Thoracic aorta (tissue), 2 donors: ENCODE measurements around the gene ADO. TPM values are rescaled to one million over a fixed set of nuclear protein-coding genes. Genes with fewer than 3 reads are reported as not detected.

Experiments
- ATAC-seq: fragments of 150-250 bp; one replicate; pipeline ENCODE4 v1.8.0; 2017; ENCODE audit warnings: low read depth; ENCODE audit not compliant: insufficient number of reproducible peaks, low FRiP score
- DNase-seq: peaks from one replicate; pipeline ENCODE4 v3.0.0-alpha.2; 2020; ENCODE audit warnings: low spot score
- H3K27ac ChIP-seq, 2 donors: fragments of 200-600 bp; sonication (generic); 1 replicate in 1 of 2; 2 replicates in 1 of 2; pipeline ENCODE4 v1.5.1; 2016; ENCODE audit warnings: mild to moderate bottlenecking in 2 of 2, moderate library complexity in 2 of 2
- H3K27me3 ChIP-seq: fragments of 200-600 bp; sonication (generic); replicated peaks from 2 replicates; pipeline ENCODE4 v1.6.0; 2016; ENCODE audit warnings: mild to moderate bottlenecking; ENCODE audit not compliant: insufficient read depth
- H3K36me3 ChIP-seq: fragments of 200-600 bp; sonication (generic); one replicate; pipeline ENCODE4 v1.5.1; 2016
- H3K4me1 ChIP-seq, 2 donors: fragments of 200-600 bp; sonication (generic); 1 replicate in 1 of 2; 2 replicates in 1 of 2; pipeline versions ENCODE4 v1.5.1 to v1.6.0; 2016; ENCODE audit warnings: low read depth in 2 of 2, mild to moderate bottlenecking in 1 of 2; ENCODE audit not compliant: control insufficient read depth in 1 of 2
- H3K4me3 ChIP-seq: fragments of 200-600 bp; sonication (generic); 2 replicates; pipeline ENCODE4 v1.5.1; 2016; ENCODE audit warnings: mild to moderate bottlenecking
- H3K9me3 ChIP-seq: fragments of 200-600 bp; sonication (generic); 2 replicates; pipeline ENCODE4 v1.5.1; 2016
- CTCF ChIP-seq: fragments of 200-600 bp; sonication (generic); IDR thresholded peaks from one replicate; pipeline ENCODE4 v1.5.1; 2019; ENCODE audit warnings: antibody characterized with exemption
- total RNA-seq, 2 donors: library from RNA; depleted of rRNA; stranded (reverse); fragments of >200 nt; gene quantifications; one replicate each; pipeline versions ENCODE4 v1.1.0 to v1.2.3, GENCODE V29; 2016

ADO gene
- total RNA-seq, 2 donors from 2014 or later, result 15.8 to 22.8 TPM

- Histone ChIP-seq H3K36me3 (no peaks in the 10 kb centered on the region), H3K27ac (no peak overlapping the region), H3K4me1 (no peaks in the 10 kb centered on the region), H3K9me3 (peaks cover 10% of the 10 kb centered on the region), H3K27me3 (no peaks in the 10 kb centered on the region), H3K4me3 (no peak overlapping the region)
- DNase-seq (no peak), ATAC-seq (no peak)
- no peak for TF ChIP-seq CTCF
Observed at GRCh38 chr10:62847433-62847832, 42.9 kb downstream of the ADO start.

GRCh38 chr10:62850646-62851045 is 46.1 kb downstream of the ADO start:
- Histone ChIP-seq H3K27me3 (no peaks in the 10 kb centered on the region), H3K27ac (no peak overlapping the region), H3K4me1 (peaks cover 0 to 2% of the 10 kb centered on the region in 2 donors), H3K36me3 (no peaks in the 10 kb centered on the region), H3K4me3 (no peak overlapping the region), H3K9me3 (peaks cover 10% of the 10 kb centered on the region)
- no peak for TF ChIP-seq CTCF
- no peak for ATAC-seq
- no peak for DNase-seq

- DNase-seq (no peak), ATAC-seq (no peak)
- TF ChIP-seq CTCF, result no peak
- no peak overlapping the region for H3K27ac ChIP-seq
- peaks cover 0 to 10% of the 10 kb centered on the region in 2 donors for H3K4me1 ChIP-seq
- peaks cover 10% of the 10 kb centered on the region for H3K9me3 ChIP-seq
- no peak overlapping the region for H3K4me3 ChIP-seq
- H3K36me3 ChIP-seq, result no peaks in the 10 kb centered on the region
- no peaks in the 10 kb centered on the region for H3K27me3 ChIP-seq
Observed at GRCh38 chr10:62851442-62851841, 46.9 kb downstream of the ADO start.

GRCh38 chr10:62852961-62853702 is 48.6 kb downstream of the ADO start:
- Histone ChIP-seq H3K36me3 (no peaks in the 10 kb centered on the region), H3K27me3 (no peaks in the 10 kb centered on the region), H3K4me1 (peaks cover 0 to 15% of the 10 kb centered on the region in 2 donors), H3K4me3 (no peak overlapping the region), H3K27ac (no peak overlapping the region), H3K9me3 (no peaks in the 10 kb centered on the region)
- ATAC-seq, result no peak
- TF ChIP-seq CTCF, result no peak
- DNase-seq, result no peak

- ATAC-seq, result no peak
- no peaks in the 10 kb centered on the region for H3K27me3 ChIP-seq
- DNase-seq, result no peak
- no peak overlapping the region for H3K27ac ChIP-seq
- no peaks in the 10 kb centered on the region for H3K9me3 ChIP-seq
- TF ChIP-seq CTCF, result no peak
- H3K36me3 ChIP-seq, result no peaks in the 10 kb centered on the region
- H3K4me1 ChIP-seq, result peaks cover 0 to 20% of the 10 kb centered on the region in 2 donors
- no peak overlapping the region for H3K4me3 ChIP-seq
Observed at GRCh38 chr10:62853710-62854109, 49.2 kb downstream of the ADO start.
